GM23338 (cell line): ENCODE data around the gene KLHL40. TPM values are rescaled to one million over a fixed set of nuclear protein-coding genes. Genes with fewer than 3 reads are reported as not detected.

Experiments used
- ATAC-seq: fragments of 200-7000 bp; cut with Tn5 transposase; 3 replicates; pipeline ENCODE4 v1.9.1; 2020
- DNase-seq: peaks from one replicate; pipeline ENCODE4 v3.0.0-alpha.2; 2015; ENCODE audit warnings: low spot score
- H2AFZ ChIP-seq: fragments of 200-600 bp; sonication (generic); 2 replicates; pipeline ENCODE4 v1.8.0; 2016; ENCODE audit warnings: antibody characterized with exemption, mild to moderate bottlenecking, moderate library complexity
- H3F3A ChIP-seq: fragments of 200-600 bp; sonication (generic); replicated peaks from 2 replicates; pipeline ENCODE4 v1.8.0; 2017; ENCODE audit warnings: antibody characterized with exemption, mixed run types, low read depth
- H3K27ac ChIP-seq: fragments of 200-600 bp; sonication (generic); 2 replicates; pipeline ENCODE4 v1.6.1; 2016; ENCODE audit warnings: low read depth
- H3K27me3 ChIP-seq: fragments of 200-600 bp; sonication (generic); 2 replicates; pipeline ENCODE4 v1.8.0; 2016; ENCODE audit warnings: mild to moderate bottlenecking, mixed run types, moderate library complexity; ENCODE audit not compliant: insufficient read depth
- H3K36me3 ChIP-seq: fragments of 200-600 bp; sonication (generic); 2 replicates; pipeline ENCODE4 v1.8.0; 2016; ENCODE audit warnings: mild to moderate bottlenecking; ENCODE audit not compliant: insufficient read depth
- H3K4me1 ChIP-seq: fragments of 200-600 bp; sonication (generic); 2 replicates; pipeline ENCODE4 v1.8.0; 2016; ENCODE audit warnings: mild to moderate bottlenecking, moderate library complexity; ENCODE audit not compliant: insufficient read depth
- H3K4me2 ChIP-seq: fragments of 200-600 bp; sonication (generic); 2 replicates; pipeline ENCODE4 v1.7.1; 2017; ENCODE audit warnings: mixed run types
- H3K4me3 ChIP-seq: fragments of 200-600 bp; sonication (generic); 2 replicates; pipeline ENCODE4 v1.6.1; 2016; ENCODE audit warnings: mixed run types
- H3K79me2 ChIP-seq: fragments of 200-600 bp; sonication (generic); replicated peaks from 2 replicates; pipeline ENCODE4 v1.8.0; 2017; ENCODE audit warnings: mild to moderate bottlenecking; ENCODE audit not compliant: insufficient read depth
- H3K9me2 ChIP-seq: fragments of 200-600 bp; sonication (generic); 2 replicates; pipeline ENCODE4 v1.8.0; 2017; ENCODE audit not compliant: insufficient read depth
- H4K20me1 ChIP-seq: fragments of 200-600 bp; sonication (generic); replicated peaks from 2 replicates; pipeline ENCODE4 v1.8.0; 2017; ENCODE audit warnings: mild to moderate bottlenecking; ENCODE audit not compliant: insufficient read depth
- H3K27ac Mint-ChIP-seq: 2 replicates; pipeline ENCODE4 v1.8.0; 2020; ENCODE audit warnings: inconsistent platforms, mild to moderate bottlenecking, moderate library complexity, mixed read lengths
- H3K27me3 Mint-ChIP-seq: 3 replicates; pipeline ENCODE4 v1.8.0; 2022; ENCODE audit warnings: low read depth, mild to moderate bottlenecking, moderate library complexity, mixed read lengths, inconsistent platforms; ENCODE audit not compliant: insufficient read depth, poor library complexity
- H3K36me3 Mint-ChIP-seq: 3 replicates; pipeline ENCODE4 v1.8.0; 2021; ENCODE audit warnings: low read depth, mild to moderate bottlenecking, inconsistent platforms, moderate library complexity, mixed read lengths
- H3K4me1 Mint-ChIP-seq: 3 replicates; pipeline ENCODE4 v1.8.0; 2020; ENCODE audit warnings: mild to moderate bottlenecking, inconsistent platforms, mixed read lengths
- H3K4me3 Mint-ChIP-seq: 3 replicates; pipeline ENCODE4 v1.8.0; 2021; ENCODE audit warnings: moderate library complexity, mild to moderate bottlenecking, inconsistent platforms, mixed read lengths
- H3K9me3 Mint-ChIP-seq: 3 replicates; pipeline ENCODE4 v1.8.0; 2020; ENCODE audit warnings: moderate library complexity, mild to moderate bottlenecking, inconsistent platforms, mixed read lengths
- CTCF ChIP-seq, 2 experiments: fragments of 200-600 bp in 1 of 2; sonication (generic) in 1 of 2; conservative IDR thresholded peaks; 2 replicates each; pipeline versions ENCODE4 v1.5.1 to v1.6.1; 2016 to 2017; ENCODE audit warnings: antibody characterized with exemption in 2 of 2, low read depth in 2 of 2, mild to moderate bottlenecking in 2 of 2, moderate library complexity in 1 of 2
- EZH2 ChIP-seq: fragments of 200-600 bp; sonication (generic); IDR thresholded peaks from one replicate; pipeline ENCODE4 v1.8.0; 2017; ENCODE audit warnings: antibody characterized with exemption, mild to moderate bottlenecking, low read depth; ENCODE audit not compliant: unreplicated experiment
- ZNF462 ChIP-seq: fragments of 250-450 bp; sonication (Bioruptor Pico); IDR thresholded peaks from 2 replicates; pipeline ENCODE4 v1.5.0; 2020; ENCODE audit warnings: mild to moderate bottlenecking, moderate library complexity
- polyA plus RNA-seq: library from polyadenylated mRNA; unstranded; fragments of >200 nt; fragmentation: Nextera tagmentation; extraction: Ambion mirVana; gene quantifications from 2 replicates; pipeline ENCODE4 v1.2.1, GENCODE V29; 2016
- total RNA-seq: library from RNA; depleted of rRNA; stranded (reverse); fragments of >200 nt; shearing (Covaris generic); gene quantifications from 2 replicates; pipeline ENCODE4 v1.2.3, GENCODE V29; 2014

The KLHL40 gene
- total and polyA plus RNA-seq, 2 experiments from 2014 or later, result not detected

- Histone ChIP-seq H4K20me1 (no peaks in the 10 kb centered on the region), H2AFZ (peak overlapping the region; percentile 82), H3K4me3 (no peak overlapping the region), H3K4me1 (peaks cover 15% of the 10 kb centered on the region), H3K9me2 (peaks cover 3% of the 10 kb centered on the region; the same call in 1 of the 2 replicates), H3K36me3 (no peaks in the 10 kb centered on the region), H3K79me2 (no peaks in the 10 kb centered on the region), H3K4me2 (peak overlapping the region; percentile 67), H3F3A (no peaks in the 10 kb centered on the region), H3K27ac (no peak overlapping the region), H3K27me3 (no peaks in the 10 kb centered on the region)
- Mint-ChIP-seq H3K4me1 (peaks cover 32% of the 10 kb centered on the region), H3K4me3 (no peak overlapping the region), H3K36me3 (no peaks in the 10 kb centered on the region), H3K27ac (no peak overlapping the region; the same call in 1 of the 2 replicates), H3K27me3 (peaks cover 17% of the 10 kb centered on the region), H3K9me3 (peaks cover 5% of the 10 kb centered on the region; the same call in 1 of the 3 replicates)
- ATAC-seq (peak; percentile 79), DNase-seq (peak; percentile 35)
- peak; percentile 46 for TF ChIP-seq ZNF462 (CRISPR knock-in tag)
- no peak for TF ChIP-seq CTCF (conservative IDR thresholded peaks at IDR 0.05; ENCODE audit: low read depth in 2 of 2)
- TF ChIP-seq EZH2, result no peak
Measured at GRCh38 chr3:42733501-42734262, 48.3 kb downstream of the KLHL40 start.
